A549 (cell line): Measurements from ENCODE around the gene STK4.

Experiments
- CTCF ChIP-seq: fragments of >200 bp; sonication (Bioruptor Twin); formaldehyde crosslinking; IDR thresholded peaks from 3 replicates; pipeline ENCODE4 v1.5.1; 2016
- POLR2A ChIP-seq: IDR thresholded peaks from 2 replicates; pipeline ENCODE4 v1.6.1; 2012; ENCODE audit warnings: mild to moderate bottlenecking, low read length
- TP53 ChIP-seq: fragments of 250-450 bp; sonication (Bioruptor Pico); IDR thresholded peaks from 2 replicates; pipeline ENCODE4 v1.5.0; 2021; ENCODE audit warnings: mild to moderate bottlenecking, moderate library complexity

- TF ChIP-seq CTCF (no peak), TP53 (no peak), POLR2A (no peak)
Measured at GRCh38 chr20:45053430-45054351, 87.4 kb downstream of the STK4 start.
